ENCODE results near the gene SPEG. TPM values are rescaled to one million over a fixed set of nuclear protein-coding genes. Genes with fewer than 3 reads are reported as not detected.

The SPEG gene
- total and polyA plus RNA-seq, 2 experiments from 2014 or later: 12.6 to 32.4 TPM

DNA sequence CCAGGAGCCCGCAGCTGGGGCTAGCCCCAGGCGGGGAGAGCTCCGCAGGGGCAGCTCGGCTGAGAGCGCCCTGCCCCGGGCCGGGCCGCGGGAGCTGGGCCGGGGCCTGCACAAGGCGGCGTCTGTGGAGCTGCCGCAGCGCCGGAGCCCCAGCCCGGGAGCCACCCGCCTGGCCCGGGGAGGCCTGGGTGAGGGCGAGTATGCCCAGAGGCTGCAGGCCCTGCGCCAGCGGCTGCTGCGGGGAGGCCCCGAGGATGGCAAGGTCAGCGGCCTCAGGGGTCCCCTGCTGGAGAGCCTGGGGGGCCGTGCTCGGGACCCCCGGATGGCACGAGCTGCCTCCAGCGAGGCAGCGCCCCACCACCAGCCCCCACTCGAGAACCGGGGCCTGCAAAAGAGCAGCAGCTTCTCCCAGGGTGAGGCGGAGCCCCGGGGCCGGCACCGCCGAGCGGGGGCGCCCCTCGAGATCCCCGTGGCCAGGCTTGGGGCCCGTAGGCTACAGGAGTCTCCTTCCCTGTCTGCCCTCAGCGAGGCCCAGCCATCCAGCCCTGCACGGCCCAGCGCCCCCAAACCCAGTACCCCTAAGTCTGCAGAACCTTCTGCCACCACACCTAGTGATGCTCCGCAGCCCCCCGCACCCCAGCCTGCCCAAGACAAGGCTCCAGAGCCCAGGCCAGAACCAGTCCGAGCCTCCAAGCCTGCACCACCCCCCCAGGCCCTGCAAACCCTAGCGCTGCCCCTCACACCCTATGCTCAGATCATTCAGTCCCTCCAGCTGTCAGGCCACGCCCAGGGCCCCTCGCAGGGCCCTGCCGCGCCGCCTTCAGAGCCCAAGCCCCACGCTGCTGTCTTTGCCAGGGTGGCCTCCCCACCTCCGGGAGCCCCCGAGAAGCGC lies 49.1 kb downstream of the SPEG start:
- peak overlapping the region; percentile 64 for H3K4me3 Mint-ChIP-seq
- H3K27me3 Mint-ChIP-seq (ENCODE audit: insufficient read depth, low read depth, poor library complexity): peaks cover 35% of the 10 kb centered on the region

DNA sequence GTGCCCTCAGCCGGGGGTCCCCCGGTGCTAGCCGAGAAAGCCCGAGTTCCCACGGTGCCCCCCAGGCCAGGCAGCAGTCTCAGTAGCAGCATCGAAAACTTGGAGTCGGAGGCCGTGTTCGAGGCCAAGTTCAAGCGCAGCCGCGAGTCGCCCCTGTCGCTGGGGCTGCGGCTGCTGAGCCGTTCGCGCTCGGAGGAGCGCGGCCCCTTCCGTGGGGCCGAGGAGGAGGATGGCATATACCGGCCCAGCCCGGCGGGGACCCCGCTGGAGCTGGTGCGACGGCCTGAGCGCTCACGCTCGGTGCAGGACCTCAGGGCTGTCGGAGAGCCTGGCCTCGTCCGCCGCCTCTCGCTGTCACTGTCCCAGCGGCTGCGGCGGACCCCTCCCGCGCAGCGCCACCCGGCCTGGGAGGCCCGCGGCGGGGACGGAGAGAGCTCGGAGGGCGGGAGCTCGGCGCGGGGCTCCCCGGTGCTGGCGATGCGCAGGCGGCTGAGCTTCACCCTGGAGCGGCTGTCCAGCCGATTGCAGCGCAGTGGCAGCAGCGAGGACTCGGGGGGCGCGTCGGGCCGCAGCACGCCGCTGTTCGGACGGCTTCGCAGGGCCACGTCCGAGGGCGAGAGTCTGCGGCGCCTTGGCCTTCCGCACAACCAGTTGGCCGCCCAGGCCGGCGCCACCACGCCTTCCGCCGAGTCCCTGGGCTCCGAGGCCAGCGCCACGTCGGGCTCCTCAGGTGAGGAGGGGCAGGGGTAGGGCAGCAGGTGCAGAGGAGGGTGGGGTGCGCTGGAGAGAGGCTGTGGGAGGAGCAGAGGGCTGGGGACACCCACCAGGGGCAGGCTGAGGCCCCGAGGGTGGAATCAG lies 49.9 kb downstream of the SPEG start:
- DNase-seq (ENCODE audit: low spot score): peak; percentile 75
- ATAC-seq: peak; percentile 27
- no peaks in the 10 kb centered on the region for H3K79me2 ChIP-seq (replicated peaks; ENCODE audit: insufficient read depth)
- H3K27me3 ChIP-seq (ENCODE audit: insufficient read depth): peaks cover 54% of the 10 kb centered on the region
- Mint-ChIP-seq H3K9me3 (no peaks in the 10 kb centered on the region), H3K36me3 (ENCODE audit: low read depth) (peaks cover 8% of the 10 kb centered on the region; the same call in 1 of the 3 replicates), H3K4me1 (peaks cover 37% of the 10 kb centered on the region), H3K4me3 (peak overlapping the region; percentile 64), H3K27me3 (ENCODE audit: insufficient read depth, low read depth, poor library complexity) (peaks cover 35% of the 10 kb centered on the region), H3K27ac (no peak overlapping the region)
- H4K20me1 ChIP-seq (replicated peaks; ENCODE audit: insufficient read depth): no peaks in the 10 kb centered on the region
- no peaks in the 10 kb centered on the region for H3K9me2 ChIP-seq (ENCODE audit: insufficient read depth)
- peaks cover 33% of the 10 kb centered on the region for H3K4me1 ChIP-seq (ENCODE audit: insufficient read depth)
- H3K36me3 ChIP-seq (ENCODE audit: insufficient read depth): no peaks in the 10 kb centered on the region
- no peak overlapping the region for H3K27ac ChIP-seq (ENCODE audit: low read depth)
- peak overlapping the region; percentile 32; the same call in 1 of the 2 replicates for H2AFZ ChIP-seq
- H3K4me2 ChIP-seq: peak overlapping the region; percentile 88
- 0 out of 2 replicates have a peak, but pooled peaks cover 9% of the 10 kb centered on the region for H3F3A ChIP-seq (replicated peaks; ENCODE audit: low read depth)
- H3K4me3 ChIP-seq: peak overlapping the region; percentile 60
- TF ChIP-seq, protein P1, sequence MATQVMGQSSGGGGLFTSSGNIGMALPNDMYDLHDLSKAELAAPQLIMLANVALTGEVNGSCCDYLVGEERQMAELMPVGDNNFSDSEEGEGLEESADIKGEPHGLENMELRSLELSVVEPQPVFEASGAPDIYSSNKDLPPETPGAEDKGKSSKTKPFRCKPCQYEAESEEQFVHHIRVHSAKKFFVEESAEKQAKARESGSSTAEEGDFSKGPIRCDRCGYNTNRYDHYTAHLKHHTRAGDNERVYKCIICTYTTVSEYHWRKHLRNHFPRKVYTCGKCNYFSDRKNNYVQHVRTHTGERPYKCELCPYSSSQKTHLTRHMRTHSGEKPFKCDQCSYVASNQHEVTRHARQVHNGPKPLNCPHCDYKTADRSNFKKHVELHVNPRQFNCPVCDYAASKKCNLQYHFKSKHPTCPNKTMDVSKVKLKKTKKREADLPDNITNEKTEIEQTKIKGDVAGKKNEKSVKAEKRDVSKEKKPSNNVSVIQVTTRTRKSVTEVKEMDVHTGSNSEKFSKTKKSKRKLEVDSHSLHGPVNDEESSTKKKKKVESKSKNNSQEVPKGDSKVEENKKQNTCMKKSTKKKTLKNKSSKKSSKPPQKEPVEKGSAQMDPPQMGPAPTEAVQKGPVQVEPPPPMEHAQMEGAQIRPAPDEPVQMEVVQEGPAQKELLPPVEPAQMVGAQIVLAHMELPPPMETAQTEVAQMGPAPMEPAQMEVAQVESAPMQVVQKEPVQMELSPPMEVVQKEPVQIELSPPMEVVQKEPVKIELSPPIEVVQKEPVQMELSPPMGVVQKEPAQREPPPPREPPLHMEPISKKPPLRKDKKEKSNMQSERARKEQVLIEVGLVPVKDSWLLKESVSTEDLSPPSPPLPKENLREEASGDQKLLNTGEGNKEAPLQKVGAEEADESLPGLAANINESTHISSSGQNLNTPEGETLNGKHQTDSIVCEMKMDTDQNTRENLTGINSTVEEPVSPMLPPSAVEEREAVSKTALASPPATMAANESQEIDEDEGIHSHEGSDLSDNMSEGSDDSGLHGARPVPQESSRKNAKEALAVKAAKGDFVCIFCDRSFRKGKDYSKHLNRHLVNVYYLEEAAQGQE (IDR thresholded peaks at IDR 0.05; ENCODE audit: unreplicated experiment): peak; percentile 8
- TF ChIP-seq, protein P2, sequence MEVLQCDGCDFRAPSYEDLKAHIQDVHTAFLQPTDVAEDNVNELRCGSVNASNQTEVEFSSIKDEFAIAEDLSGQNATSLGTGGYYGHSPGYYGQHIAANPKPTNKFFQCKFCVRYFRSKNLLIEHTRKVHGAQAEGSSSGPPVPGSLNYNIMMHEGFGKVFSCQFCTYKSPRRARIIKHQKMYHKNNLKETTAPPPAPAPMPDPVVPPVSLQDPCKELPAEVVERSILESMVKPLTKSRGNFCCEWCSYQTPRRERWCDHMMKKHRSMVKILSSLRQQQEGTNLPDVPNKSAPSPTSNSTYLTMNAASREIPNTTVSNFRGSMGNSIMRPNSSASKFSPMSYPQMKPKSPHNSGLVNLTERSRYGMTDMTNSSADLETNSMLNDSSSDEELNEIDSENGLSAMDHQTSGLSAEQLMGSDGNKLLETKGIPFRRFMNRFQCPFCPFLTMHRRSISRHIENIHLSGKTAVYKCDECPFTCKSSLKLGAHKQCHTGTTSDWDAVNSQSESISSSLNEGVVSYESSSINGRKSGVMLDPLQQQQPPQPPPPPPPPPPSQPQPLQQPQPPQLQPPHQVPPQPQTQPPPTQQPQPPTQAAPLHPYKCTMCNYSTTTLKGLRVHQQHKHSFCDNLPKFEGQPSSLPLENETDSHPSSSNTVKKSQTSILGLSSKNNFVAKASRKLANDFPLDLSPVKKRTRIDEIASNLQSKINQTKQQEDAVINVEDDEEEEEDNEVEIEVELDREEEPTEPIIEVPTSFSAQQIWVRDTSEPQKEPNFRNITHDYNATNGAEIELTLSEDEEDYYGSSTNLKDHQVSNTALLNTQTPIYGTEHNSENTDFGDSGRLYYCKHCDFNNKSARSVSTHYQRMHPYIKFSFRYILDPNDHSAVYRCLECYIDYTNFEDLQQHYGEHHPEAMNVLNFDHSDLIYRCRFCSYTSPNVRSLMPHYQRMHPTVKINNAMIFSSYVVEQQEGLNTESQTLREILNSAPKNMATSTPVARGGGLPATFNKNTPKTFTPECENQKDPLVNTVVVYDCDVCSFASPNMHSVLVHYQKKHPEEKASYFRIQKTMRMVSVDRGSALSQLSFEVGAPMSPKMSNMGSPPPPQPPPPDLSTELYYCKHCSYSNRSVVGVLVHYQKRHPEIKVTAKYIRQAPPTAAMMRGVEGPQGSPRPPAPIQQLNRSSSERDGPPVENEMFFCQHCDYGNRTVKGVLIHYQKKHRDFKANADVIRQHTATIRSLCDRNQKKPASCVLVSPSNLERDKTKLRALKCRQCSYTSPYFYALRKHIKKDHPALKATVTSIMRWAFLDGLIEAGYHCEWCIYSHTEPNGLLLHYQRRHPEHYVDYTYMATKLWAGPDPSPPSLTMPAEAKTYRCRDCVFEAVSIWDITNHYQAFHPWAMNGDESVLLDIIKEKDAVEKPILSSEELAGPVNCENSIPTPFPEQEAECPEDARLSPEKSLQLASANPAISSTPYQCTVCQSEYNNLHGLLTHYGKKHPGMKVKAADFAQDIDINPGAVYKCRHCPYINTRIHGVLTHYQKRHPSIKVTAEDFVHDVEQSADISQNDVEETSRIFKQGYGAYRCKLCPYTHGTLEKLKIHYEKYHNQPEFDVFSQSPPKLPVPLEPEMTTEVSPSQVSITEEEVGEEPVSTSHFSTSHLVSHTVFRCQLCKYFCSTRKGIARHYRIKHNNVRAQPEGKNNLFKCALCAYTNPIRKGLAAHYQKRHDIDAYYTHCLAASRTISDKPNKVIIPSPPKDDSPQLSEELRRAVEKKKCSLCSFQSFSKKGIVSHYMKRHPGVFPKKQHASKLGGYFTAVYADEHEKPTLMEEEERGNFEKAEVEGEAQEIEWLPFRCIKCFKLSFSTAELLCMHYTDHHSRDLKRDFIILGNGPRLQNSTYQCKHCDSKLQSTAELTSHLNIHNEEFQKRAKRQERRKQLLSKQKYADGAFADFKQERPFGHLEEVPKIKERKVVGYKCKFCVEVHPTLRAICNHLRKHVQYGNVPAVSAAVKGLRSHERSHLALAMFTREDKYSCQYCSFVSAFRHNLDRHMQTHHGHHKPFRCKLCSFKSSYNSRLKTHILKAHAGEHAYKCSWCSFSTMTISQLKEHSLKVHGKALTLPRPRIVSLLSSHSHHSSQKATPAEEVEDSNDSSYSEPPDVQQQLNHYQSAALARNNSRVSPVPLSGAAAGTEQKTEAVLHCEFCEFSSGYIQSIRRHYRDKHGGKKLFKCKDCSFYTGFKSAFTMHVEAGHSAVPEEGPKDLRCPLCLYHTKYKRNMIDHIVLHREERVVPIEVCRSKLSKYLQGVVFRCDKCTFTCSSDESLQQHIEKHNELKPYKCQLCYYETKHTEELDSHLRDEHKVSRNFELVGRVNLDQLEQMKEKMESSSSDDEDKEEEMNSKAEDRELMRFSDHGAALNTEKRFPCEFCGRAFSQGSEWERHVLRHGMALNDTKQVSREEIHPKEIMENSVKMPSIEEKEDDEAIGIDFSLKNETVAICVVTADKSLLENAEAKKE (CRISPR knock-in tag; IDR thresholded peaks at IDR 0.05): no peak

More for the DNA sequence above, 49.1 kb downstream of the SPEG start:
- DNase-seq (ENCODE audit: low spot score): peak; percentile 56
- Mint-ChIP-seq H3K27ac (no peak overlapping the region), H3K4me1 (peaks cover 37% of the 10 kb centered on the region), H3K36me3 (ENCODE audit: low read depth) (peaks cover 8% of the 10 kb centered on the region; the same call in 1 of the 3 replicates), H3K9me3 (no peaks in the 10 kb centered on the region)
- no peaks in the 10 kb centered on the region for H3K79me2 ChIP-seq (replicated peaks; ENCODE audit: insufficient read depth)
- peaks cover 54% of the 10 kb centered on the region for H3K27me3 ChIP-seq (ENCODE audit: insufficient read depth)
- TF ChIP-seq, protein P3, sequence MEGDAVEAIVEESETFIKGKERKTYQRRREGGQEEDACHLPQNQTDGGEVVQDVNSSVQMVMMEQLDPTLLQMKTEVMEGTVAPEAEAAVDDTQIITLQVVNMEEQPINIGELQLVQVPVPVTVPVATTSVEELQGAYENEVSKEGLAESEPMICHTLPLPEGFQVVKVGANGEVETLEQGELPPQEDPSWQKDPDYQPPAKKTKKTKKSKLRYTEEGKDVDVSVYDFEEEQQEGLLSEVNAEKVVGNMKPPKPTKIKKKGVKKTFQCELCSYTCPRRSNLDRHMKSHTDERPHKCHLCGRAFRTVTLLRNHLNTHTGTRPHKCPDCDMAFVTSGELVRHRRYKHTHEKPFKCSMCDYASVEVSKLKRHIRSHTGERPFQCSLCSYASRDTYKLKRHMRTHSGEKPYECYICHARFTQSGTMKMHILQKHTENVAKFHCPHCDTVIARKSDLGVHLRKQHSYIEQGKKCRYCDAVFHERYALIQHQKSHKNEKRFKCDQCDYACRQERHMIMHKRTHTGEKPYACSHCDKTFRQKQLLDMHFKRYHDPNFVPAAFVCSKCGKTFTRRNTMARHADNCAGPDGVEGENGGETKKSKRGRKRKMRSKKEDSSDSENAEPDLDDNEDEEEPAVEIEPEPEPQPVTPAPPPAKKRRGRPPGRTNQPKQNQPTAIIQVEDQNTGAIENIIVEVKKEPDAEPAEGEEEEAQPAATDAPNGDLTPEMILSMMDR (conservative IDR thresholded peaks at IDR 0.05; ENCODE audit: low read depth in 2 of 2): peak in 1 of 2 experiments; percentile 45; a peak in 2 of 4 replicates
- TF ChIP-seq POLR2AphosphoS5 (IDR thresholded peaks at IDR 0.05; ENCODE audit: low read depth): no peak
- H3K9me2 ChIP-seq (ENCODE audit: insufficient read depth): no peaks in the 10 kb centered on the region
- no peak overlapping the region for H3K27ac ChIP-seq (ENCODE audit: low read depth)
- H4K20me1 ChIP-seq (replicated peaks; ENCODE audit: insufficient read depth): no peaks in the 10 kb centered on the region
- H2AFZ ChIP-seq: peak overlapping the region; percentile 32; the same call in 1 of the 2 replicates
- H3K4me2 ChIP-seq: peak overlapping the region; percentile 88
- peak overlapping the region; percentile 60 for H3K4me3 ChIP-seq
- ATAC-seq: peak; percentile 44
- peaks cover 33% of the 10 kb centered on the region for H3K4me1 ChIP-seq (ENCODE audit: insufficient read depth)
- 0 out of 2 replicates have a peak, but pooled peaks cover 9% of the 10 kb centered on the region for H3F3A ChIP-seq (replicated peaks; ENCODE audit: low read depth)
- no peaks in the 10 kb centered on the region for H3K36me3 ChIP-seq (ENCODE audit: insufficient read depth)

Data from GM23338 (cell line).